GM21528 (cell line): Measurements from ENCODE around the gene UBR4.

Experiments used
- ATAC-seq: cut with Tn5 transposase; IDR thresholded peaks from one replicate; pipeline ENCODE4 v1.9.1; 2021; ENCODE audit warnings: mild to moderate bottlenecking, moderate library complexity; ENCODE audit not compliant: unreplicated experiment, low FRiP score

Gene UBR4

DNA sequence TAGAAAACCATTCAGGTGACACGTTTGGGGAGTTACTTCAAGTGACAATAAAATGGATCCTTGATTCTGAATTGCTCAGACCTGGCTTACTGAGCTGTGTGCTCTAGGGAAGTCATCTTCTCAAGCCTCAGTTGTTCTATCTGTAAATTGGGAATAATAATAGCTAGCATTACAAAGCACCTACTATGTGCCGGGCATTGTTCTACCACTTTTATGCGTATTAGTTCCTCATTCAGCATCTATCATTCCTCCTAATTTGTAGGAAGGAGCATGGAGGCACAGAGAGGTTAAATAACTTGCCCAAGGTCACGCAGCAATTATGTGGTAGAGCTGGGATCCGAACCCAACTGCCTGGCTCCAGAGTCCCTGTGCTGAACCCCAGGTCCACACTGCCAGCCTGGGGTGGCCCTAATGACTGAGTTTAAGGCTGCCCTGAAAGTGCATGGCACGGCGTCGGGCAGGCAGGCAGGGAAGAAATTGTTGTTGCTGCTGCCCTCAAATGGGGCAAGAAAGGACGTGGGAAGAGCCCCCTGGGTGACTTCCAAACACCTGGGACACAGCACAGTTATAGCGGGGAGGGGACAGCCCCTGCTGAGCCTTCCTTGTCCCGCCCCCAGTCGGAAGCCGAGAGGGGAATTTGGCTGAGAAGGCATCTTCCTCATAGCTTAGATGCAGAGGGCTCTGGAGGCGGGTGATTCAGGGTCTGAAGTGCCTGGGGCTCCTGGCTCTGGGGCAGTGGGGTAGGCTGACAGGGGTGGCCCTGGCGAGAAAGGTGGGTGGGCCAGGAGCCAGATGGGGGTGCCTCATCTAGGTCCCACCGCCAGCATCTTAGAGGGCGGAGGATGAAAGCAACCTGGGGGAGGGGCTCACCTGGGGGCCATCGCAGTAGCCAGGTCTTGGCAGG, 167.1 kb downstream of the UBR4 start:
- no peak for ATAC-seq

DNA sequence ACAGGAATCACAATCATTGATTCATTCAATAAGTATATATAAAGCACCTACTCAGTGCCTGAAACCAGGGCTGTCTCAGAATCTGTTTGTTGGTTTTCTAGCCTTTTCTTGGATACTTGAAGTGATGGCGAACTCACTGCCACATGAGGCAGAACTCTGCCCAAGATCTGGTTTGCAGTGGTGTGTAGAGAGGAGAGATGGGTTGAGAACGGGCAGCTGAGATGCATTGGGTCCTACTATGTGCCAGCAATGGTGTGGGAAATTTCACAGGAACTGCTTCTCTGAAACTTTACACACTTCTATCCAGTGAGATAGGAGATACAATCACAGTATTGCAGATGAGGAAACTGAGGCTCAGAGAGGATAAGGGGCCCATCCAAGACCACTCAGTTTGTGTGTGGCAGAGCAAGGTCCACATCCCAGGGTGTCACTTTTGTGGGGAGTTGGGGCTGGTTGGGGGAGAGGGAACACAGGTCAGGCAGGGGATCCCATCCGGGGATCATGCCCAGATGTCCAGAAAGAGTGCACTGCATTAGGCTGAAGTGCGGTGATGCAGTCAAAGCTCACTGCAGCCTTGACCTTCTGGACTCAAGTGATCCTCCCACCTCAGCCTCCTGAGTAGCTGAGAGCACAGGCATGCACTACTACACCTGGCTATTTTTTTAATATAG, 169.9 kb downstream of the UBR4 start:
- no peak for ATAC-seq

DNA sequence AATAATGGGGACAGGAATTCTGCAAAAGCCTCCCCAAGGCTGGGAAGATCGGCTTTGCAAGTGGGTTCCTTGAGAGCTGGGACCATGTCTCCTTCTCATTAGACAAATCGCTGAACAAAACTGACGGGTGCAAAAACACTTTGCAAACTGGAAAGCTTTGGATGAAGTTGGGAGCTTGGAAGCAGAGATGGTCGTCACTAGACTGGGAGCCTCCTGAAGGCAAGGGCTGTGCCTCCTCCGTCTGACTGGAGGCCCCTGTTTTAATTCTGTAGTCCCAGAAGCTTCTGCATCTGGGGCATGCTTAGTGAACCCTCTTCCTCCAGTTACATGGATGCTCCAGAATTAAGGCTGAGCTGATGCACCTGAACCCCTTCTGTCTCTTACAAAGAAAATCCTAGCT, 171.3 kb downstream of the UBR4 start:
- no peak for ATAC-seq

DNA sequence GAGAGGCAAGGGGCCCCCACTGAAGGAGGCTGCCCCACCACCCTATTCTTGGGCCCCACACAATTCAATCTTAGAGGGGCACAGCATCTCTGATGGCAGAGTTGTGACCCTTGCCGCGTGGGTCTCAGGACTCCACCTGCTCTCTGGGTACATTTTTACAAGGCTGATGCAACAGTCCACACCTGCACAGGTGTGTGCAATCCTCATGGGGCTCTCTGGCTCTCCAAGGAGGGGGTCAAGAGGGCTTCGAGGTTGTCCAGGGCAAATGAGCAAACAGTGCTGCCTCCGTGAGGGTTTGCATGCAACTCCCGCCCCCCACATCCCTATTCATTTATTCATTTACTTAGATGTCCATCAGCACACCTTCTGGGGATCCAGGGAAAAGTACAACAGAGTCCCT, 172.0 kb downstream of the UBR4 start:
- no peak for ATAC-seq

DNA sequence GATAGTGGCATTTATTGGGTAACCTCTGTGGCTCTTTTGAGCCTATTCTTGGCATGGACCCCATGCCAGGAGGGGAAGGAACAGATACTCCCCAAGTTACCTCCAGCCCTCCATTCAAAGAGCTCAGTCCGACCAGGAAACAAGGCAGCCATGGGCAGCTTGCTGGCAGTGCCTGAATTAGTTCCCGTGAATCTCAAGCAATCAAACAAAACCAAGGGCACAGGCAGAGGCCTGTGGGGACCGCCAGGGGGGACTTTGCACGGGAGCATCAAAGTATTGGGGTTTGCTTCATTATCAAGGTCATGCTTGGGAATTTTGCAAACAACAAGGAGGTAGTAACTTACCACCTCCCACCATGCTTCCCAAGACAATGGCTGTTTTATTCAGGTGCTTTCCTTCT, 172.4 kb downstream of the UBR4 start:
- no peak for ATAC-seq

DNA sequence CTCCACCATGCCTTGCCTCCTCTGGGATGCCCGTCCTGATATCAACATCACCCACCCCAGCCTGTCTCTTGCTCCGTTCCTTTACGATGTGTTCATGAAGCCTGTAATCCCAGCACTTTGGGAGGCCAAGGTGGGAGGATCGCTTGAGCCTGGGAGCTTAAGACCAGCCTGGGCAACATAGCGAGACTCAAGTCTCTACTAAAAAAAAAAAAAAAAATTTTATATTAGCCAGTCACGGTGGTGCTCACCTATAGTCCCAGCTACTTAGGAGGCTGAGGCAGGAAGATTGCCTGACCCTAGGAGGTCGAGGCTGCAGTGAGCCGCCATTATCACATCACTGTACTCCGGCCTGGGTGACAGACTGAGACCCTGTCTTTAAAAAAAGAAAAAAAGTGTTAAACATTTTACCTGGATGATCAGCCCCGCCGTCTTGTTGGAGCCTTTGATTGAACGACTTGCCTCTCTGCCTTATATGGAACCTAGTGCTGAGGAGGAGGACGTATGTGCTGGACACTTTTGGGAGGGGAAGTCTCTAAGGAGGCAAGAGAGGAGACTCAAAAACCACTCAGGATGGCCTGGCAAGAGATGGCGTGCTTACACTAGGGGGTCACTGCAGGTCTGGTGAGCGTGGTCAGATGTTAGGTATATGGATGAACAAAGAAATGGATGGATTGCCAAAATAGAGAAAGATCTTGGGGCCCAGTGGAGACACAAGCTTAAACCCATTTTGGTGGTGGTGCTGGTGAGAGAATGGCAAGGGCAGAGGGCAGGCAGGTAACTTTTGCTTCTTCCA, 173.1 kb downstream of the UBR4 start:
- no peak for ATAC-seq

DNA sequence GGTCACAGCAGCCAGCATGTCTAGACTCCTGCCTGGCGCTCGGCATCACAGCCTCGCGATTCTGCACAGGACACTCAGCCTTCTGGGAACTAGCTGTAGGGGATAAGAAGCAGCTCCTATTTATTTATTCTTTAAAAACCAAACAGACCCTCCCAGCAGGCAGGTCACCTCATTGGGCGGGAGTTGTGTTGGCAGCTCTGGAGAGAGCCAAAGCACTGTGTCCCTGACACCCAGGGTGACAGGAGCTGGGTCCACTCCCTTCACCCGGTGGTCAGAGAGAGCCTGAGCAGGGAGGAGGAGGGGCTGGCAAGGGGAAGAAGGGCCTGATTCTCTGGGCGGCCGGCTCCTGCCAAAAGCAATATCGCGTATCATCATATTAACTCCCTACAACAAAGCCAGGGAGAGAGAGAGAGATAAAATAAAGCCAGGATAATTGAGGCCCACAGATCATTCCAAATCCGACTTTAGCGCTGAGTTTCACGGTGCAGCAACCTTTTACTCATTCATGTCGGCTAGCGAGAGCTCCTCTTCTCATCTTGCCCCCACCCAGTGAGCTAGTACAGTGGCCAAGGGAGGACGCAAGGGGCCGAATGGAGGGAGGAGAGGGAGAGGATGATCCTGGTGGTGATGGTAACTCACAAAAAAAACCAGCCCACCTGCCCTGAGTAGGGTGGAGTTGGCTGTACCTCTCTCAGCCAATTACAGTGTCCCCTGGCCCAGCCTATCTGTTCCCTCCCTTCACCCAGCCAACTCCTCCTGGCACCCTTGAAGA, 173.8 kb downstream of the UBR4 start:
- ATAC-seq, result no peak

DNA sequence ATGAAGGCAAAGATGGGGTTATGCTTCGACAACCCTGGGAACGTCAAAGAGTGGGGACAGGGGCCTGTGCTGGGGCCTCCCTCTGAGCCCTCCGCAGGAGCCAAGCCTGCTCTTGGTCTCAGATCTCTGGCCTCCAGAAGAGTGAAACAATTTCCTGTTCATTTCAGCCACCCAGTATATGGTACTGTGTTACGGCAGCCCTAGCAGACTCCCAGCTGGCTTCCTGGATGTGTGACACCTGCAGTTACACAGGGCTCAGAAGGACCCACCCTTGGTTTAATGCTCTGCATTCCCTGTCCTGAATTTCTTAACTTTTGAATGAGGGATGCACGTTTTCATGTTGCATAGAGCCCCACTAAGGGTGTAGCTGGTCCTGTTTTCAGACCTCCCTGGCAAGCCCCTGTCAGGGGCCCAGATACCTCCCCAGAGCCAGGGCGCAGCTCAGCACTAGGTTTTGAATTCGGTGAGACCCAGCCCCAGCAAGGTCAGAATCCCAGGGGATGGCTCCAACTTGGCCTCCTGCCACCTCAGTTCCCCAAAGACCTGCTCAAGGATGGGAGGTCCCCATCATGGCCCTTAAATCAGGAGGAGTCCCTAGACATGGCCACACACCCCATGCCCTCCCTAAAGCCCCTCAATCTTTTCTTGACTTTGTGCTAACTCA, 174.6 kb downstream of the UBR4 start:
- no peak for ATAC-seq

DNA sequence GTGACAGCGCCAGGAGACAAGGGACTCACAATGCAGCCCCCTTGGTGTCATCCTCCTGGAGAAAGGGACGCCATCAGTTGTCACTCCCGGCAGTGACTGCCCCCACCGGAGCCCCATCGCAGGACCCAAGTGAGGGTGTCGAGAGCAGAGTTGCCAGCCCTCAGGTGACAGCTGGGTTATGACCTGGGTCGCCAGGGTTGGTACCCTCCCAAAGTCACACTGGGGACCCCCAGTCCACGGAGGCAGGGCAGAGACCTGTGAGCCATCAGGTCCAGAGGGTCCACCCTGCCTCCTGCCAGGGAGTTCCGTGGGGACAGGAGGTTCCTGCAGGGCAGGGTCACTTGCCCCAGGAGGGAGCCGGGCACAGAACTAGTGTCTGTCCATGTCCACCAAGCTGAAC, 175.3 kb downstream of the UBR4 start:
- ATAC-seq, result no peak

DNA sequence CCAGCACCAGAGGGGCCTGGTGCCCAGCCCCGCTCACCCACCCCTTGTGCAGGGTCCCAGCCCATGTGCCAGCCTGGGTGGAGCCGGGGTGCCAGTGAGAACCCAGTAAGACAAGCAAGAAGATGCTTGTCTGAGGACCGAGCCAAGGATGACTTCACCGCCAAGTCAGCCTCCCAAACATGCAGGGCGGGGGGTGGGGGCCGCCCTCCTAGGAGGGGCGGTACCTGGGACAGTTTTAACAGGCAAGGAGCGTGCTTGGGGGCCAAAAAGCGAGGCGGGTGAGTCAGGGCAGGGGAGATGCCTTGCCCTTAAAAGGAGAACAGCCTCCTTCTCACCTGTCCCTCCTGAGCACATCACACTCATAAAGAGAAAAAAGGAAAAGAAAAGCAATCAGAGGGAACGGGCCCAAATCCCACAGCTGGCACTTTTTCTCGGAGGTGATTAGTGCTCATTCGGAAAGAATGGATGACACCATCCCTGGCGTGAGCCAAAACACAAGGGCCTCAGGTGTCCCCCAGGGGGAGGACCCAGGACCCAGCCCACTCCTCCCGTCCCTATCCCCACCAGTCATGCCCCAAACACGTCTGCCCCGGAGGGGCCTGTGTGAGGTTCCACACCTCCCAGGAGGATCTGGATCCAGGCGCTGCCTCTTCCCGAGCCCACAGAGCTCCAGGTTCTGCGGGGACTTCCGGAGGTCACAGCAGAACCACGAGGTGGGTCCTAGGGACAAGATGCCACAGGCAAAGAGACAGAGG, 176.0 kb downstream of the UBR4 start:
- no peak for ATAC-seq

DNA sequence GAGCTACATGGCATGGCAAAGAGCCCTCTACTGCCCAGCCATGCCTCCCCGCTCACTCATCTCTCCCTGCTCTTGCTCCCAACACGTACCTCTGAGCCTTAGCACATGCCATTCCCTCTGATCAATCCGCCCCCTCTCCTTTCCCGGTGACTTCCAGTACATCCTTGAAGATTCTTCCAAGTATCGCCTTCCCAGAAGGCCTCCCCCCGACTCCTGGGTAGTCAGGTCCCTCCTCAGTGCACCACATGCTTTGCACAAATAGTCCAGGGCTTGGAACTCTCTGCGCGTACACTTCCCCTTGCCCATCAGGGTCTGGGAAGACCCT, 176.6 kb downstream of the UBR4 start:
- no peak for ATAC-seq

DNA sequence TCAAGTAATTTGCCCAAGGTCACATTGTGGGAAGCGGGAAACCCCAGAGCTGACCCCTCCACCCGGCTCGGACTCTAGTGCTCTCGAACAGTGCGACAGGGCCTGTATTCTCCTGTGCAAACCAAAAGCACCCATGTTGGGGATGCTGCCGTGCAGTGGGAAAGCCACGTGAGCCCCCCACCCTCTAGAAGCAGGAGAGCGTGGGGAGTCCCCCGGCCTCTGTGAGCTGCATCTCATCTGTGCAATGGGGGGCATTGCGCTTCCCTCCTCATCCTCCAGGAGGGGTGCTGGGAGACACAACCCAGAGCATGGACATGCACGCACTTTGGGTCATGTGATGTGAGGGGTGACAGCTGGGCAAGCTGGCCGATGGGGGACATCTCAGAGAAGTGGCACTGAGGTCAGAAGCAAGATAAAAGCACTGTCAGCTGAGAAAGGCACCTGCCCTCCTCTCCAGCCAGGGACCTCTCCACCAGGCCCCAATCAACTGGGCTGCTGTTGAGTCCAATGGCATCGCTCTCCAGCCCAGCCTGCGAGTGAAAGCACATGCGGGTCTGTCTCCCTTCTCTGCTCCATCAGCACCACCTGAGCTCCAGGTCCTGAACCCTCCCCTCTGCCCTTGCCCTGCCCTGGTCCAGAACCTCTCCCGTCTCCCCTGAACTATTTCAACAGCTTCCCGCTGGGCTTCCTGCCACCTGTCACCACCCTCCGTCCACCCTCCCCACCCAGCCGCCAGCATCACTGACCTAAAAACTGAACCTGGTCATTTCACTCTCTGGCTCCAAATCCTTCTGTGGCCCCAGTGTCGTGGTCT, 177.2 kb downstream of the UBR4 start:
- no peak for ATAC-seq

DNA sequence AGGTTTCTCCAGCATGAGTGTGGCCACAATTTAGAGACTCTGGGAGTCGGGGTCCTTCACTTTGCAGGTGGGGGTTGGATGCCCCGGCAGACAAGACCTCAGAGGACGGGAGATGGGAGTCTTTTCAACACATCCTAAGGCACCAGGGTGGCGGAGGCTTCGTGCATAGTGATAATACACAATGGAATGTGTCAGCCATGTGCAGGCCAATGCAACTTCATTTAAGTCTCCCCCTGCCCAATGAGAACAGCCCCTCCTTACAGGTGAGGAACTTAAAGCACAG, 177.7 kb downstream of the UBR4 start:
- ATAC-seq, result no peak

DNA sequence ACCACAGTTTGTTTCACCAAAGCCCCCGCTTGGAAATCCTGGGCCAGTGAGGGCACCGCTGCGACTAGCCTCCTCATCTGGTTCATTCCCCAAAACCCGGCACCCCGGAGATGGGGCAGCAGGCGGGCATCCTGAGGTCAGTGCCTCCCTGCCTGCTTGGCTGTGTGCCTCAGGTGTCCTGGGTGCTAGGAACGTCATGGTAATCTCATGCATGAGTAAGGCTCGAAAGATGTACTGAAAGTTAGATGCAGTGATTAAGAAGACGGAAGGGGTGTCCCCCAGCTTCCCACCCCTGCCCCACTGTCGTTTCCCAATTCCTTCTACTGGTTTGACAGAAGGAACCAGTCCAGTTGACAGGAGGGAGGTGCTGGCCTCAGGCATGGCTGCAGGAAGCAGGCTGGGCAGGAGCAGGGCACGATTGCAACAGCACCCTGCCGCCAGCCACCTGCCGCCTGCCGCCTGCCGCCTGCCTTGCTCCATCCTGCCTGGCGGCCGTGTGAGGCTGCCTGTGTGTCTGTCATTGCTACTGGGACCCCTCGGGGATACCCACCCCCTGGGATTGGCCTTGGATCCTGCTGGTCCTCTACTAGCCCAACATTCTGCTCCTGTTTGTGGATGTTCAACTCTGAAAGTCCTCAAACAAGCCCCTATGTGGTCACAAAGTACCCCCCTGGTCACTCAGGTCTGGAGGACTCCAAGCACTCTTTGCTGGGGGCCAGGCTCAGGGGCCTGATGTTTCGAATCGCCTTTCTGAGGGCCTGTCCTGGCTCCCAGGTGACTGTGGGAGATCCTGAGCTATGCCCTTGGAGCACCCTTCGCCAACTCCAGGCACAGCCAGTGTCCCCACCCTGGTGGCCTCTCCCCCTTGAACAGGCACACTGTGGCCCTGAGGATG, 180.6 kb downstream of the UBR4 start:
- ATAC-seq, result no peak

DNA sequence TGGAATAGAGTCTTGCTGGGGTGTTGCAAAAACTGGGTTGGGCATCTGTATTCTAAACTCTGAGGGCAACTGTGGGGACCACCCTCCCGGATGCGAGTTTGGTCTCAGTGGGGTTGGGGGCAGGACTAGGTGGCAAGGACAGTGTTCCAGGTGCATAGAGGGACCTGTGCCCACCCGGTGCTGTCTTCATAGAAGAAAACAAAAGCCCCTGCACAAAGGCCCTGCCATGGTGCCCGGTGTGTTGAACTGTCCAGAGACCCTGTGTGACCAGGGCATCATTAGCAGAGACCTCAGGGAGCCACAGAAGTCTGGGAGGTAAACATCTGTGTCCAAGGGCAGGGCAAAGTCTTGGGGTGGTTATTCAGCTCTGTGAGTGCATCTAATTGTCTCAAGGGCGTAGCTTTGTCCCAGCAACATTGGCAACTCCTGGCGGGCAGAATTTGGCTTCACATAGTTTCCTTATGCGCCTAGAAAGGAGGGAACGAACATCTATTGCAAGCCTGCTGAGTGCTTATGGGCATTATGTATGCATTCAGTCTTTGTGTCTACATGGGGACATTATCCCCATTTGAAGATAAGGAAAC, 181.4 kb downstream of the UBR4 start:
- no peak for ATAC-seq

DNA sequence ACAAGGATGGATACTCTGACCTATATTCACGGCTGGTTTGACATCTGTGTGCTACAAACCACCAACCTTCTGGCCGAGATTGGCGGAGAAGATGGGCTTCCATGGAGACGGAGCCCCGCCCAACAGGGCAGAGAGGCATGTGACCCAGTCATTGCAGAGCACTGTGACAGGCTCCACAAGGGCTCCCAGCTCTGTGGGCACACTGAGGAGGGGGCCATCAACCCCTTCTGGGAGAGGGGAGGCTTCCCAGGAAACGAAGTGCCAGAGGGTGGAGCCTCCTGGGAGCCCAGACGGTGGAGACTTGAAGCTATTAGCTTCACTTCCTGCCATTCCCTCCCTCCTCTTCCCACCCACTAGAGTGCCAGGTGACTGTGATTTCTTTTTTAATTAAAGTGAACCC, 182.0 kb downstream of the UBR4 start:
- ATAC-seq, result no peak
